HL-60 (cell line): Measurements from ENCODE around the gene SEL1L2.

ENCODE experiments used
- DNase-seq, 2 experiments: peaks; one replicate each; pipeline ENCODE4 v3.0.0-alpha.2; 2010 to 2020; ENCODE audit warnings: low read depth in 1 of 2, low spot score in 1 of 2
- H3K27ac ChIP-seq: fragments of 250-450 bp; sonication (Bioruptor Pico); replicated peaks from 2 replicates; pipeline ENCODE4 v1.5.1; 2020; ENCODE audit warnings: mild to moderate bottlenecking, moderate library complexity
- H3K27me3 ChIP-seq: fragments of 250-450 bp; sonication (Bioruptor Pico); 2 replicates; pipeline ENCODE4 v1.5.1; 2021; ENCODE audit warnings: mild to moderate bottlenecking, moderate library complexity; ENCODE audit not compliant: insufficient read depth, poor library complexity, severe bottlenecking
- H3K4me3 ChIP-seq: replicated peaks from 2 replicates; pipeline ENCODE4 v1.5.1; 2011; ENCODE audit warnings: mild to moderate bottlenecking, control low read depth, low read length; ENCODE audit not compliant: insufficient read depth
- CTCF ChIP-seq: IDR thresholded peaks from one replicate; pipeline ENCODE4 v1.5.1; 2011; ENCODE audit warnings: low read length, control low read depth, inconsistent platforms; ENCODE audit not compliant: insufficient read depth
- GABPA ChIP-seq: IDR thresholded peaks from 2 replicates; pipeline ENCODE4 v1.6.1; 2012; ENCODE audit warnings: low read depth
- POLR2AphosphoS5 ChIP-seq: IDR thresholded peaks from 2 replicates; pipeline ENCODE4 v1.6.1; 2012; ENCODE audit warnings: low read depth
- SPI1 ChIP-seq: IDR thresholded peaks from 2 replicates; pipeline ENCODE4 v1.6.1; 2012; ENCODE audit warnings: low read depth, mild to moderate bottlenecking, borderline replicate concordance
- TF ChIP-seq, protein P1 (sequence below): IDR thresholded peaks from 2 replicates; pipeline ENCODE4 v1.6.1; 2012; ENCODE audit warnings: low read depth; ENCODE audit not compliant: insufficient replicate concordance

SEL1L2 gene

DNA sequence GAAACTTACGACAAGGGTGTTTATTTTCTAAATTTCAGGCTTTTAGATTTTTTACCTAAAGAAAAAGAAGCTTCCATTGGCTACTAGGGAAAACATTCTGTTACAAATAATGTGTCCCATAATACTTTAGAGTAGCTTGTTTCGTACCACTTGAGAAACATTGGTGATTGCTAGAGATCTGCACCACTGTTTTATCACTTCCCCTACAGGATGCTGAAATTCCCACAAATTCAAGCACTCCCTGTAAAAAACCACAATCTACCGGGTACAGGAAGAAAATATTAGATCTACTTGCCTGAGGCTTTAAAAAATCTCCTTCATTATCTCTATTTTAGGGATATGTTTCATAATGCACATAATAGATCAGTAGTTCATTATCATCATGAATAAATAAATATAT, 29.9 kb downstream of the SEL1L2 start:
- no peak overlapping the region for H3K27ac ChIP-seq
- no peak for TF ChIP-seq GABPA
- TF ChIP-seq CTCF: no peak
- TF ChIP-seq POLR2AphosphoS5: no peak
- TF ChIP-seq, protein P1, sequence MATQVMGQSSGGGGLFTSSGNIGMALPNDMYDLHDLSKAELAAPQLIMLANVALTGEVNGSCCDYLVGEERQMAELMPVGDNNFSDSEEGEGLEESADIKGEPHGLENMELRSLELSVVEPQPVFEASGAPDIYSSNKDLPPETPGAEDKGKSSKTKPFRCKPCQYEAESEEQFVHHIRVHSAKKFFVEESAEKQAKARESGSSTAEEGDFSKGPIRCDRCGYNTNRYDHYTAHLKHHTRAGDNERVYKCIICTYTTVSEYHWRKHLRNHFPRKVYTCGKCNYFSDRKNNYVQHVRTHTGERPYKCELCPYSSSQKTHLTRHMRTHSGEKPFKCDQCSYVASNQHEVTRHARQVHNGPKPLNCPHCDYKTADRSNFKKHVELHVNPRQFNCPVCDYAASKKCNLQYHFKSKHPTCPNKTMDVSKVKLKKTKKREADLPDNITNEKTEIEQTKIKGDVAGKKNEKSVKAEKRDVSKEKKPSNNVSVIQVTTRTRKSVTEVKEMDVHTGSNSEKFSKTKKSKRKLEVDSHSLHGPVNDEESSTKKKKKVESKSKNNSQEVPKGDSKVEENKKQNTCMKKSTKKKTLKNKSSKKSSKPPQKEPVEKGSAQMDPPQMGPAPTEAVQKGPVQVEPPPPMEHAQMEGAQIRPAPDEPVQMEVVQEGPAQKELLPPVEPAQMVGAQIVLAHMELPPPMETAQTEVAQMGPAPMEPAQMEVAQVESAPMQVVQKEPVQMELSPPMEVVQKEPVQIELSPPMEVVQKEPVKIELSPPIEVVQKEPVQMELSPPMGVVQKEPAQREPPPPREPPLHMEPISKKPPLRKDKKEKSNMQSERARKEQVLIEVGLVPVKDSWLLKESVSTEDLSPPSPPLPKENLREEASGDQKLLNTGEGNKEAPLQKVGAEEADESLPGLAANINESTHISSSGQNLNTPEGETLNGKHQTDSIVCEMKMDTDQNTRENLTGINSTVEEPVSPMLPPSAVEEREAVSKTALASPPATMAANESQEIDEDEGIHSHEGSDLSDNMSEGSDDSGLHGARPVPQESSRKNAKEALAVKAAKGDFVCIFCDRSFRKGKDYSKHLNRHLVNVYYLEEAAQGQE: no peak
- TF ChIP-seq SPI1: no peak
- no peak for DNase-seq

DNA sequence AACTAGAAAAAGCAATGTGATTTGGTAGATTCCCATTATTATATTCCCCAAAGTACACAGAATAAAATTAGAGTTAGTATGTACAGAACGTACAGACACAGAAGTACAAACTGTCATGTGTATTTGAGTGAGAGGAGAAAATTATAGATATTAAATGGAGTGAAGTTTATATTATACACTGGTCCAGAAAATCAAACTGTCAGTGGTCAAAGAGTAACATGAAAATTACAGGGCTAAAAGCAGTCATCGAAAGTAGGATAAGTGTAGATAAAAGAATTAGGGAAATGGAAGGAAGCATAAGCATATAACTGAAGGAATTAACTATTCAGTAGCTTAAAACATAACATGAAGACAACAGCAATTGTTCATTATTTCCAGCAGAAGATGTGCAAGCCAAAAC, 30.3 kb downstream of the SEL1L2 start:
- Histone ChIP-seq H3K27me3 (no peaks in the 10 kb centered on the region), H3K4me3 (no peak overlapping the region), H3K27ac (no peak overlapping the region)
- TF ChIP-seq SPI1: no peak
- no peak for TF ChIP-seq CTCF
- TF ChIP-seq, protein P1: no peak
- TF ChIP-seq GABPA: no peak
- TF ChIP-seq POLR2AphosphoS5: no peak
- DNase-seq: no peak

More for the DNA sequence above, 29.9 kb downstream of the SEL1L2 start:
- no peak overlapping the region for H3K4me3 ChIP-seq
- no peaks in the 10 kb centered on the region for H3K27me3 ChIP-seq

GRCh38 chr20:13953227-13953626, 37.2 kb downstream of the SEL1L2 start:
- H3K27me3 ChIP-seq: no peaks in the 10 kb centered on the region
- TF ChIP-seq, protein P1: no peak
- TF ChIP-seq CTCF (no peak), POLR2AphosphoS5 (no peak), GABPA (no peak), SPI1 (no peak)
- no peak overlapping the region for H3K27ac ChIP-seq
- no peak overlapping the region for H3K4me3 ChIP-seq
- no peak for DNase-seq
